DOHH2 (cell line): ENCODE results near the gene KAT6B.

Source experiments
- H3F3A ChIP-seq: fragments of 200-600 bp; sonication (generic), shearing (Covaris generic); 2 replicates; pipeline ENCODE4 v1.6.0; 2016; ENCODE audit warnings: antibody characterized with exemption, mild to moderate bottlenecking; ENCODE audit not compliant: control insufficient read depth, insufficient read depth
- H3K27ac ChIP-seq: fragments of 200-600 bp; sonication (generic); 2 replicates; pipeline ENCODE4 v1.5.1; 2014; ENCODE audit warnings: low read depth, mild to moderate bottlenecking, low read length, moderate library complexity
- H3K27me3 ChIP-seq: fragments of 200-600 bp; sonication (generic); 2 replicates; pipeline ENCODE4 v1.6.1; 2014; ENCODE audit warnings: mild to moderate bottlenecking, low read length, mixed read lengths; ENCODE audit not compliant: control insufficient read depth
- H3K36me3 ChIP-seq: fragments of 200-600 bp; sonication (generic); 2 replicates; pipeline ENCODE4 v1.6.1; 2014; ENCODE audit warnings: mild to moderate bottlenecking, low read length, moderate library complexity, mixed read lengths; ENCODE audit not compliant: control insufficient read depth
- H3K4me1 ChIP-seq: fragments of 200-600 bp; sonication (generic); 2 replicates; pipeline ENCODE4 v1.6.1; 2014; ENCODE audit warnings: mild to moderate bottlenecking, low read length, mixed read lengths; ENCODE audit not compliant: control insufficient read depth
- H3K4me2 ChIP-seq: fragments of 200-600 bp; sonication (generic); 2 replicates; pipeline ENCODE4 v1.6.0; 2014; ENCODE audit warnings: mild to moderate bottlenecking, low read length, moderate library complexity
- H3K4me3 ChIP-seq: fragments of 200-600 bp; sonication (generic); 2 replicates; pipeline ENCODE4 v1.5.1; 2014; ENCODE audit warnings: mild to moderate bottlenecking, low read length, mixed read lengths
- H3K79me2 ChIP-seq: fragments of 200-600 bp; sonication (generic); 2 replicates; pipeline ENCODE4 v1.6.1; 2014; ENCODE audit warnings: mild to moderate bottlenecking, low read length, mixed read lengths; ENCODE audit not compliant: control insufficient read depth
- H3K9me2 ChIP-seq: fragments of 200-600 bp; sonication (generic); replicated peaks from 2 replicates; pipeline ENCODE4 v1.6.1; 2014; ENCODE audit warnings: mild to moderate bottlenecking, low read length, mixed read lengths; ENCODE audit not compliant: control insufficient read depth
- H3K9me3 ChIP-seq: fragments of 200-600 bp; sonication (generic); 2 replicates; pipeline ENCODE4 v1.6.1; 2014; ENCODE audit warnings: antibody characterized with exemption, low read length, mixed read lengths; ENCODE audit not compliant: control insufficient read depth, insufficient read depth
- H4K20me1 ChIP-seq: fragments of 200-600 bp; sonication (generic); 2 replicates; pipeline ENCODE4 v1.6.0; 2014; ENCODE audit warnings: low read depth, mild to moderate bottlenecking, antibody characterized with exemption, low read length, moderate library complexity; ENCODE audit not compliant: control insufficient read depth, insufficient read depth
- CTCF ChIP-seq: fragments of 200-600 bp; sonication (generic); IDR thresholded peaks from one replicate; pipeline ENCODE4 v1.5.1; 2014; ENCODE audit warnings: antibody characterized with exemption, mild to moderate bottlenecking, low read depth, low read length; ENCODE audit not compliant: poor library complexity, severe bottlenecking
- EZH2phosphoT487 ChIP-seq: fragments of 200-600 bp; sonication (generic); IDR thresholded peaks from 2 replicates; pipeline ENCODE4 v1.6.1; 2017; ENCODE audit warnings: borderline replicate concordance, mild to moderate bottlenecking, antibody characterized with exemption, low read length, moderate library complexity, mixed read lengths

Gene KAT6B

GRCh38 chr10:74955796-74956195 is 129.4 kb downstream of the KAT6B start:
- Histone ChIP-seq H3K4me1 (no peaks in the 10 kb centered on the region), H3K36me3 (no peaks in the 10 kb centered on the region), H3K27ac (no peak overlapping the region), H3K27me3 (no peaks in the 10 kb centered on the region), H3F3A (no peaks in the 10 kb centered on the region), H4K20me1 (no peaks in the 10 kb centered on the region), H3K9me3 (no peaks in the 10 kb centered on the region), H3K4me2 (no peak overlapping the region), H3K4me3 (no peak overlapping the region), H3K9me2 (no peaks in the 10 kb centered on the region), H3K79me2 (no peaks in the 10 kb centered on the region)
- no peak for TF ChIP-seq EZH2phosphoT487
- TF ChIP-seq CTCF: no peak

GRCh38 chr10:74956555-74957111 is 130.2 kb downstream of the KAT6B start:
- TF ChIP-seq EZH2phosphoT487 (no peak), CTCF (no peak)
- H3K4me3 ChIP-seq: no peak overlapping the region
- H3K27me3 ChIP-seq: no peaks in the 10 kb centered on the region
- no peaks in the 10 kb centered on the region for H4K20me1 ChIP-seq
- H3F3A ChIP-seq: no peaks in the 10 kb centered on the region
- H3K9me3 ChIP-seq: no peaks in the 10 kb centered on the region
- no peaks in the 10 kb centered on the region for H3K36me3 ChIP-seq
- no peaks in the 10 kb centered on the region for H3K79me2 ChIP-seq
- H3K9me2 ChIP-seq: no peaks in the 10 kb centered on the region
- no peaks in the 10 kb centered on the region for H3K4me1 ChIP-seq
- no peak overlapping the region for H3K27ac ChIP-seq
- H3K4me2 ChIP-seq: no peak overlapping the region

- no peak overlapping the region for H3K4me2 ChIP-seq
- H3K79me2 ChIP-seq: no peaks in the 10 kb centered on the region
- no peaks in the 10 kb centered on the region for H3K4me1 ChIP-seq
- no peak for TF ChIP-seq EZH2phosphoT487
- TF ChIP-seq CTCF: no peak
- no peaks in the 10 kb centered on the region for H3K9me3 ChIP-seq
- H3K27me3 ChIP-seq: no peaks in the 10 kb centered on the region
- no peak overlapping the region for H3K27ac ChIP-seq
- H3K36me3 ChIP-seq: no peaks in the 10 kb centered on the region
- no peaks in the 10 kb centered on the region for H3K9me2 ChIP-seq
- H3F3A ChIP-seq: no peaks in the 10 kb centered on the region
- no peak overlapping the region for H3K4me3 ChIP-seq
- no peaks in the 10 kb centered on the region for H4K20me1 ChIP-seq
Measured at GRCh38 chr10:74957285-74957961, 131.0 kb downstream of the KAT6B start.
